ENCODE measurements around the gene KRTAP2-2. TPM values are rescaled to one million over a fixed set of nuclear protein-coding genes. Genes with fewer than 3 reads are reported as not detected.

The KRTAP2-2 gene
- total RNA-seq, 1 experiment from 2014 or later: not detected

DNA sequence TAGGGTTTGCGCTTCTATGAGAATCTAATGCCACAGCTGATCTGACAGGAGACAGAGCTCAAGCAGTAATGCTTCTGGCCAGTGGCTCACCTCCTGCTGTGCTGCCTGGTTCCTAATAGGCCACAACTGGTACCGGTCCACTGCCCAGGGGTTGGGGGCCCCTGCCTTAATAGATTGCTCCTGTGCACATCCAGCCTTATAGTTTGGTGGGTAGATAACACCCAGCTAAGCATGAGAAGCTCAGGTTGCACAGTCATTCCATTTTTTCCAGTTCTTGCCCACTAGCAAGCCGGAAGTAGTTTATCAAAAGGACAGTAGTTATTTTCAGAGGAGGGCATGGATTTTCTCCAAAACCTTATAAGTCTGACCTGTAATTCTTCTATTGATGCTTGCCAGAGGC is 35.6 kb downstream of the KRTAP2-2 start:
- H3K4me3 ChIP-seq (ENCODE audit: insufficient read depth, low read depth, low read length): no peak overlapping the region
- H3K36me3 ChIP-seq (replicated peaks; ENCODE audit: control insufficient read depth, insufficient read depth, low read length): no peaks in the 10 kb centered on the region
- no peak for DNase-seq
- no peaks in the 10 kb centered on the region for H3K27me3 ChIP-seq (ENCODE audit: control insufficient read depth, insufficient read depth, low read length)

DNA sequence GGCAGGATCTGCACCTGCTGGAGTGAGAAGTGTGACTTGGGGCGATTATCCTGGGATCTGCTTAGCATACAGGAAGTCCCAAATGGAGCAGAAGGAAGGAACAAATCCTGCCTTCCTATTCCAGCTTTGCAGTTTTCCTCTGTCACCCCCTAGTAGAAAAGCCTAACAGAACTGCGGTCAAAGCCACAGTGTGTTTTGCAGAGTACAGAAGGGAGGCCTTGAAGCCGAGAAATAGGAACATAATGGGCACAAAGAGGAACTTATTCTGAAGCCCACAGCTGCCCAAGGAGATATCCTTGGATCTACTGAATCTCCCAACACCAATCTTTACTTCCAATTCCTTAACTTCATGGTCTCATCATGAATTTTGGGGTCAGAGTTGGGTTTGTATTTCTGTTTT is 36.5 kb downstream of the KRTAP2-2 start:
- H3K27me3 ChIP-seq (ENCODE audit: control insufficient read depth, insufficient read depth, low read length): no peaks in the 10 kb centered on the region
- H3K4me3 ChIP-seq (ENCODE audit: insufficient read depth, low read depth, low read length): no peak overlapping the region
- DNase-seq: no peak
- no peaks in the 10 kb centered on the region for H3K36me3 ChIP-seq (replicated peaks; ENCODE audit: control insufficient read depth, insufficient read depth, low read length)

DNA sequence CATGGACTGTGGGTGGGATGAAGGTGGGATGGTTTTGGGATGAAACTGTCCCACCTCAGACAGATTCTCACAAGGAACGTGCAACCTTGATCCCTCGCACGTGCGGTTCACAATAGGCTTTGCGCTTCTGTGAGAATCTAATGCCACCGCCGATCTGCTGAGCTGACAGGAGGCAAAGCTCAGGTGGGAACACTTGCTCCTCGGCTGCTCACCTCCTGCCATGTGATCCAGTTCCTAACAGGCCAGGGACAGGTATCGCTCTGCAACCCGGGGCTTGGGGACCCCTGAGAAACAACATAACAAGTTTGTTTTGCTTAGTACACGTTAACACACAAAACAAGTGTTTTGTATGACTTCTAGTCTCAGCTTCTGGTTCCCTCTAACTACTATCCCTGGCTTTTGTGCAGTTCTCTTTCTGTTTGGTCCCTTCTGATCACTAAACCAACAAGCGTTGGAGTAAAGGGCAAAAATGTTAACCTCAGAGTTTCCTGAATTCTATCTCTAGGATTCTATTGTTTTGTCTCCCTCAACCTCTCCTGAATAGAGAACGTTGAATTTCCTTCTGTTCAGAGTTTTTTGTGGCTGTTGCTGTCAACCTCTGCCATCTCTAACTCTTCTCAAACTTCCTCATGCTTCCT is 38.3 kb downstream of the KRTAP2-2 start:
- H3K27me3 ChIP-seq (ENCODE audit: control insufficient read depth, insufficient read depth, low read length): no peaks in the 10 kb centered on the region
- H3K36me3 ChIP-seq (replicated peaks; ENCODE audit: control insufficient read depth, insufficient read depth, low read length): no peaks in the 10 kb centered on the region
- no peak overlapping the region for H3K4me3 ChIP-seq (ENCODE audit: insufficient read depth, low read depth, low read length)
- no peak for DNase-seq

DNA sequence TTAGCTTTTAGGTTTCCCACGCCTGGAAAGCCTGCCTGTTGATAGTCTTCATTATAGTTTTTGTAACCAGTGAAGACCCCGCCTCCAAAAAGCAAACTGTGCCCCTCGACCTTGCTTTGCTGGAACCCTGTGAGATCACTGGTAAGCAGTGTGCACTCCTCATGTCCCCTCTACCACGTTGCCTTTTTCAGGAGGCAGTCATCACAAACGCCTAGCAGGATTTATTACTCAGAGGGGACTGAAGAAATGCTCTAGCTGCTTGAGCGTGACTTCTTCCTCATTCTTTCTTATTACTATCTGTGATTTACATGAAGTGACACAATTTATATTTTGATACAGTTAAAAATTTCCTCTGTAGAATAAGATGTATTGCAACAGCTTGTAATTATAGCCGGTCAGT is 39.6 kb downstream of the KRTAP2-2 start:
- H3K4me3 ChIP-seq (ENCODE audit: insufficient read depth, low read depth, low read length): no peak overlapping the region
- DNase-seq: no peak
- H3K27me3 ChIP-seq (ENCODE audit: control insufficient read depth, insufficient read depth, low read length): no peaks in the 10 kb centered on the region
- H3K36me3 ChIP-seq (replicated peaks; ENCODE audit: control insufficient read depth, insufficient read depth, low read length): no peaks in the 10 kb centered on the region

DNA sequence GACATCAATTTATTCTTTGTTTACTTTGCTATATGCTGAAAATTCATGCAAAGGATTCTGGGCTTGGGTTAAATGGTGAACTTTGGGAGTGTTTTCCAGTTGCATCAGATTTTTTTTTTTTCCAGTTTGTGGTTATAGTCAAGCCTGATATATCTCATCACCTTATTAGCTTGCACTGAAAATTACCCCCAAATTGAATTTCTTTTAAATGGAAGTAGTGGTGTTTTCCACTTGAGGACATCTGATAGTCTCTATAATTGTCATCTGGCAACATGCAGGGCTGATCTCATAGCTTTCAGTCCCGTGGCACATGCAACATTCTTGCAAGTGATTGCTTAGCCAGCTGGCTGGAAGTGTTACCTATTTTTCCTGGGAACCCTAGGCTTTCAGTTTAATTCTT is 41.4 kb downstream of the KRTAP2-2 start:
- H3K27me3 ChIP-seq (ENCODE audit: control insufficient read depth, insufficient read depth, low read length): no peaks in the 10 kb centered on the region
- no peaks in the 10 kb centered on the region for H3K36me3 ChIP-seq (replicated peaks; ENCODE audit: control insufficient read depth, insufficient read depth, low read length)
- no peak for DNase-seq
- no peak overlapping the region for H3K4me3 ChIP-seq (ENCODE audit: insufficient read depth, low read depth, low read length)

DNA sequence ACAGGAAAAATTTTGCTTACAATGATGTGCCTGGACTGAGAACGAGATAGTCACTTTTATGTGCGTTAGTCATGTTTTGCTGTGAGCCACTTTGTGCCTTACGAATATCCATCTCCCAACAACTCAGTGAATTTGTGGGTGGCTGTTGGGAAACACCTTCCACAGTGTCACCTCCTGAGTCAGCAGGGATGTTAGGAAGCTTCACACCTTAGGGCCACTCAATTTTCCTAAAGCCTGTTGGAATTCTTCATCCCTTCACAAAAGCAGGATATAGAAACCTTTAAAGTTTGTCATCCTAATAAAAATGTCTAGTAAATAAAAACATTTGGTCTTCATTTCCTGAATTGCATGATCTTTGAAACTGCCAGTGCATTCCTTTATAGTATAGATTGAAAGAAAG is 41.8 kb downstream of the KRTAP2-2 start:
- Histone ChIP-seq H3K4me3 (ENCODE audit: insufficient read depth, low read depth, low read length) (no peak overlapping the region), H3K27me3 (ENCODE audit: control insufficient read depth, insufficient read depth, low read length) (no peaks in the 10 kb centered on the region), H3K36me3 (replicated peaks; ENCODE audit: control insufficient read depth, insufficient read depth, low read length) (no peaks in the 10 kb centered on the region)
- DNase-seq: no peak

DNA sequence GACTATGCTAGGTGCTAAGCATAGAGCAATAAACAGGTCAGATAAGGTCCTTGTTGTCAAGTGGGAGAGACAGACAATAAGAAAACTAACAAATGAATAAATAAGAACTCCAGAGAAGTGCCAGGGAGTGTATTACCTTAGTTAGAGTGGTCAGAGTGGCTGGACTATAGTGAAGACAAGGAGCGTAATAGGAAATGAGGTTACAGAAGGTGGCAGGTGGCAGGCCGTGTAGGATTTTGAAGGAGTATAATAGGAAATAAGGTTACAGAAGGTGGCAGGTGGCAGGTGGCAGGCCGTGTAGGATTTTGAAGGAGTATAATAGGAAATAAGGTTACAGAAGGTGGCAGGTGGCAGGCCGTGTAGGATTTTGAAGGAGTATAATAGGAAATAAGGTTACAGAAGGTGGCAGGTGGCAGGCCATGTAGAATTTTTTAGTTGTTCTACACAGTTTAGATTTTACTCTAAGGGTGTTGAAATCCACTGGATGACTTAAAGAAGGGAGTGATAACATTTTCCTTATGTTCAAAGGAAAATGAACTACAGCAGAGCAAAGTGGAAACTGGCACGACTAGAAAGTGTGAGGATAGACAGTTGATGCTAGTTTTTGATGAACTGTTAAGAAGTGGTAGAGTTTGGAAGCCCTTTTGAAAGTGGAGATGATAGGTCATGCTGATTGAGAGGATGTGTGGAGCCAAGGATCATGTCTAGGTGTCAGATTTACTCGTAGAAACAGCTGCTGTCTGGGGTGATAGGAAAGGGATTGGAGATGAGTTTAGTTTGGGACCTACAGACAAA is 42.5 kb downstream of the KRTAP2-2 start:
- no peaks in the 10 kb centered on the region for H3K36me3 ChIP-seq (replicated peaks; ENCODE audit: control insufficient read depth, insufficient read depth, low read length)
- H3K27me3 ChIP-seq (ENCODE audit: control insufficient read depth, insufficient read depth, low read length): no peaks in the 10 kb centered on the region
- no peak overlapping the region for H3K4me3 ChIP-seq (ENCODE audit: insufficient read depth, low read depth, low read length)
- no peak for DNase-seq

DNA sequence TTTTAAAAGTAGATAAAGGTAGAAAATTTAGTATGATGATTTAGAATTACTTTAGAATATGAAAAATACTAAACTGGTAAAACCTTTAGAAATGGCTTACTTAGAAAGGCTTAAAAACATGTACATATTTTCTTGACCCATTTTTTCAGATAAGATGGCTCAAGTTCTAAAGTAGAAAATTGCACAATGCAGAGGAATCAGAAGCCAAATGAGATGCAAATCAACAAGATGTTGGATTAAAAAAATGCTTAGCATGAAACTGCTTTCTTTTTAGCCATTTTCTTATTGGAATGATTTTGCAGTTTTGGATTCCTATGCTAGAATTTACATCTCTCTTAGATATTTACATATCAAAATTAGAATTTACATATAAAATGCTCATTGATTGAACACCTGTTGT is 44.6 kb downstream of the KRTAP2-2 start:
- Histone ChIP-seq H3K36me3 (replicated peaks; ENCODE audit: control insufficient read depth, insufficient read depth, low read length) (no peaks in the 10 kb centered on the region), H3K27me3 (ENCODE audit: control insufficient read depth, insufficient read depth, low read length) (no peaks in the 10 kb centered on the region)
- no peak for DNase-seq

DNA sequence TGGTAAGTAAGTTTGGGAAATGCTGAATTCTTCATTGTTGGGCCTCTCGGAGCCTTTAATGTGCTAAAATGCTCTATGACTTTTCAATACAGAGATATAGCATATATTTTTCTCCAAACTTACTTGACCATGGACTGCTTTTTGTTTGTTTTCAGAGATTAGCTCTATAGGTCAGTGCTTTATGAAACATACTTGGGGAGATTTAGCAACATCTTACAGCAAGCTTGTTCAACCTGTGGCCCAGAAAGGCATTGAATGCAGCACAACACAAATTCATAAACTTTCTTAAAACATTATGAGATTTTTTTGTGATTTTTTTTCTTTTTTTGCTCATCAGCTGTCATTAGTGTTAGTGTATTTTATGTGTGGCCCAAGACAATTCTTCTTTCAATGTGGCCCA is 45.1 kb downstream of the KRTAP2-2 start:
- no peak for DNase-seq
- Histone ChIP-seq H3K36me3 (replicated peaks; ENCODE audit: control insufficient read depth, insufficient read depth, low read length) (no peaks in the 10 kb centered on the region), H3K4me3 (ENCODE audit: insufficient read depth, low read depth, low read length) (no peak overlapping the region), H3K27me3 (ENCODE audit: control insufficient read depth, insufficient read depth, low read length) (no peaks in the 10 kb centered on the region)

More for the DNA sequence above, 44.6 kb downstream of the KRTAP2-2 start:
- no peak overlapping the region for H3K4me3 ChIP-seq (ENCODE audit: insufficient read depth, low read depth, low read length)

DNA sequence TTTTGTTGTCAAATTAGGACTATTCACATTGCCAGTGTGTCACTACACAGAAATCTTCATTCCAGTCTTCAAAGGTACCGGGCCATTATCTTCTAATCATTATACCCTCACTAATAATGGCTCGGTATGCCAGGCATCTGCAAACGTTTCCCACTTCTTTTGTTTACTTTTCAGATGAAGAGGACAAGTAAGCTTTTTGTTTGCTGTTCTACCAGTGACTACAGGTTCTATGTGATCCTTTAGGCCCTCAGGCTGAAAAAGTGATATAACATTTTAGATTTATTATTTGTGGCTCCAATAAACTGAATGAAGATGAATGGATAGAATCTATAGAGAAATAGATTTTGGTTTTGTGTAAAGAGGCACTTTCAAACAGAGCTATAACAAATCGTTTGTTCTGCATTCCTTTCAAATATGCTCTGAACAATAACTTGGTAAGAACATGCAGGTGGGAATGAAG is 45.7 kb downstream of the KRTAP2-2 start:
- DNase-seq: no peak
- H3K36me3 ChIP-seq (replicated peaks; ENCODE audit: control insufficient read depth, insufficient read depth, low read length): no peaks in the 10 kb centered on the region
- H3K27me3 ChIP-seq (ENCODE audit: control insufficient read depth, insufficient read depth, low read length): no peaks in the 10 kb centered on the region
- H3K4me3 ChIP-seq (ENCODE audit: insufficient read depth, low read depth, low read length): no peak overlapping the region

DNA sequence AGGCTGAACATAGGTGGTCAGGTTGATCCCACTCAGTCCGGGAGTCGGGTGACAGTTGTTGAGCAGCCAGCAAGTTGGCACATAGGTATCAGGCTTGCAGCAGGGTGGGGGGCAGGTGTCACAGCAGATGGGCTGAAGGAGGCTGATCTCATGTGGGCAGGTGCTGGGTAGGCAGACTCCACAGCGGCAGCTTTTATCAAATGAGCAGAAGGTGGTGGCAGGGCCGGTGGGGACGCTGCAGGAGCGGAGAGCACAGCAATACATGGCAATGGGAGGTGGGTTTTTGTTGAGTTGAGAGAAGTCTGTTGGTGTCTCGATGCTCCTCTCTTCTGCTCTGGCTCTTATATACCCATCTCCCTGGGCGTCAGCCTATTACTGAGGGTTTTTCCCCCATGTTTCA is 46.2 kb downstream of the KRTAP2-2 start, which contains the start of gene KRTAP3-1:
KRTAP3-1 (minus strand) TSS at position 318 of the 400 bp plus-strand sequence; CDS start at position 264, 54 bp downstream.
- H3K4me3 ChIP-seq (ENCODE audit: insufficient read depth, low read depth, low read length): no peak within 1 kb of the TSS
- no peaks in the 10 kb centered on the region for H3K27me3 ChIP-seq (ENCODE audit: control insufficient read depth, insufficient read depth, low read length)
- DNase-seq: no peak
- no peaks in the 10 kb centered on the region for H3K36me3 ChIP-seq (replicated peaks; ENCODE audit: control insufficient read depth, insufficient read depth, low read length)

Other genes with a start within 250 kb of the KRTAP2-2 start
- 2.4 and 5.4 TPM in 2 replicates for gene KRT10, start 232.6 kb downstream of the KRTAP2-2 start, total RNA-seq (2014; rRNA removed; shearing (Covaris generic))
- not detected in 2 replicates for gene KRT12, start 188.0 kb downstream of the KRTAP2-2 start, total RNA-seq (2014; rRNA removed; shearing (Covaris generic))
- not detected in 2 replicates for gene KRT20, start 170.0 kb downstream of the KRTAP2-2 start, total RNA-seq (2014; rRNA removed; shearing (Covaris generic))
- not detected in 2 replicates for gene KRT23, start 117.6 kb downstream of the KRTAP2-2 start, total RNA-seq (2014; rRNA removed; shearing (Covaris generic))
- not detected in 2 replicates for gene KRT39, start 88.3 kb downstream of the KRTAP2-2 start, total RNA-seq (2014; rRNA removed; shearing (Covaris generic))
- not detected in 2 replicates for gene KRT40, start 70.9 kb downstream of the KRTAP2-2 start, total RNA-seq (2014; rRNA removed; shearing (Covaris generic))
- not detected in 2 replicates for gene KRTAP3-3, start 61.1 kb downstream of the KRTAP2-2 start, total RNA-seq (2014; rRNA removed; shearing (Covaris generic))
- gene KRTAP3-2, start 55.3 kb downstream of the KRTAP2-2 start, total RNA-seq (2014; rRNA removed; shearing (Covaris generic)): not detected in 2 replicates
- not detected in 2 replicates for gene KRTAP3-1, start 46.1 kb downstream of the KRTAP2-2 start, total RNA-seq (2014; rRNA removed; shearing (Covaris generic))
- gene KRTAP1-5, start 28.0 kb downstream of the KRTAP2-2 start, total RNA-seq (2014; rRNA removed; shearing (Covaris generic)): not detected in 2 replicates
- gene KRTAP1-4, start 25.0 kb downstream of the KRTAP2-2 start, total RNA-seq (2014; rRNA removed; shearing (Covaris generic)): not detected in 2 replicates
- gene KRTAP1-3, start 20.4 kb downstream of the KRTAP2-2 start, total RNA-seq (2014; rRNA removed; shearing (Covaris generic)): not detected in 2 replicates
- gene KRTAP1-1, start 13.8 kb downstream of the KRTAP2-2 start, total RNA-seq (2014; rRNA removed; shearing (Covaris generic)): not detected in 2 replicates
- not detected in 2 replicates for gene KRTAP2-1, start 7.9 kb downstream of the KRTAP2-2 start, total RNA-seq (2014; rRNA removed; shearing (Covaris generic))
- not detected in 2 replicates for gene KRTAP2-3, start 4.9 kb upstream of the KRTAP2-2 start, total RNA-seq (2014; rRNA removed; shearing (Covaris generic))
- gene KRTAP2-4, start 10.6 kb upstream of the KRTAP2-2 start, total RNA-seq (2014; rRNA removed; shearing (Covaris generic)): not detected in 2 replicates
- not detected in 2 replicates for gene KRTAP4-7, start 28.9 kb upstream of the KRTAP2-2 start, total RNA-seq (2014; rRNA removed; shearing (Covaris generic))
- gene KRTAP4-8, start 42.9 kb upstream of the KRTAP2-2 start, total RNA-seq (2014; rRNA removed; shearing (Covaris generic)): not detected in 2 replicates
- gene KRTAP4-16, start 47.0 kb upstream of the KRTAP2-2 start, total RNA-seq (2014; rRNA removed; shearing (Covaris generic)): not detected in 2 replicates
- not detected in 2 replicates for gene KRTAP4-9, start 50.2 kb upstream of the KRTAP2-2 start, total RNA-seq (2014; rRNA removed; shearing (Covaris generic))
- gene KRTAP4-11, start 63.1 kb upstream of the KRTAP2-2 start, total RNA-seq (2014; rRNA removed; shearing (Covaris generic)): not detected in 2 replicates
- not detected in 2 replicates for gene KRTAP4-12, start 69.0 kb upstream of the KRTAP2-2 start, total RNA-seq (2014; rRNA removed; shearing (Covaris generic))
- not detected in 2 replicates for gene KRTAP4-6, start 85.3 kb upstream of the KRTAP2-2 start, total RNA-seq (2014; rRNA removed; shearing (Covaris generic))
- not detected in 2 replicates for gene KRTAP4-5, start 94.6 kb upstream of the KRTAP2-2 start, total RNA-seq (2014; rRNA removed; shearing (Covaris generic))
- not detected in 2 replicates for gene KRTAP4-4, start 105.5 kb upstream of the KRTAP2-2 start, total RNA-seq (2014; rRNA removed; shearing (Covaris generic))
- gene KRTAP4-3, start 113.0 kb upstream of the KRTAP2-2 start, total RNA-seq (2014; rRNA removed; shearing (Covaris generic)): not detected in 2 replicates
- not detected in 2 replicates for gene KRTAP4-2, start 123.0 kb upstream of the KRTAP2-2 start, total RNA-seq (2014; rRNA removed; shearing (Covaris generic))
- 0.38 and 0.70 TPM in 2 replicates for gene KRTAP4-1, start 129.7 kb upstream of the KRTAP2-2 start, total RNA-seq (2014; rRNA removed; shearing (Covaris generic))
- gene KRTAP9-1, start 134.7 kb upstream of the KRTAP2-2 start, total RNA-seq (2014; rRNA removed; shearing (Covaris generic)): not detected in 2 replicates
- not detected in 2 replicates for gene KRTAP9-2, start 171.4 kb upstream of the KRTAP2-2 start, total RNA-seq (2014; rRNA removed; shearing (Covaris generic))
- not detected in 2 replicates for gene KRTAP9-3, start 177.2 kb upstream of the KRTAP2-2 start, total RNA-seq (2014; rRNA removed; shearing (Covaris generic))
- not detected in 2 replicates for gene KRTAP9-8, start 182.8 kb upstream of the KRTAP2-2 start, total RNA-seq (2014; rRNA removed; shearing (Covaris generic))
- not detected in 2 replicates for gene KRTAP9-4, start 194.5 kb upstream of the KRTAP2-2 start, total RNA-seq (2014; rRNA removed; shearing (Covaris generic))
- not detected in 2 replicates for gene KRTAP9-9, start 200.2 kb upstream of the KRTAP2-2 start, total RNA-seq (2014; rRNA removed; shearing (Covaris generic))
- gene KRTAP9-6, start 210.1 kb upstream of the KRTAP2-2 start, total RNA-seq (2014; rRNA removed; shearing (Covaris generic)): not detected in 2 replicates
- not detected in 2 replicates for gene KRTAP9-7, start 220.5 kb upstream of the KRTAP2-2 start, total RNA-seq (2014; rRNA removed; shearing (Covaris generic))
- not detected in 2 replicates for gene KRTAP29-1, start 247.6 kb upstream of the KRTAP2-2 start, total RNA-seq (2014; rRNA removed; shearing (Covaris generic))

Measured in H7 (cell line).